ENCODE data around the gene SLC25A53.

DNA sequence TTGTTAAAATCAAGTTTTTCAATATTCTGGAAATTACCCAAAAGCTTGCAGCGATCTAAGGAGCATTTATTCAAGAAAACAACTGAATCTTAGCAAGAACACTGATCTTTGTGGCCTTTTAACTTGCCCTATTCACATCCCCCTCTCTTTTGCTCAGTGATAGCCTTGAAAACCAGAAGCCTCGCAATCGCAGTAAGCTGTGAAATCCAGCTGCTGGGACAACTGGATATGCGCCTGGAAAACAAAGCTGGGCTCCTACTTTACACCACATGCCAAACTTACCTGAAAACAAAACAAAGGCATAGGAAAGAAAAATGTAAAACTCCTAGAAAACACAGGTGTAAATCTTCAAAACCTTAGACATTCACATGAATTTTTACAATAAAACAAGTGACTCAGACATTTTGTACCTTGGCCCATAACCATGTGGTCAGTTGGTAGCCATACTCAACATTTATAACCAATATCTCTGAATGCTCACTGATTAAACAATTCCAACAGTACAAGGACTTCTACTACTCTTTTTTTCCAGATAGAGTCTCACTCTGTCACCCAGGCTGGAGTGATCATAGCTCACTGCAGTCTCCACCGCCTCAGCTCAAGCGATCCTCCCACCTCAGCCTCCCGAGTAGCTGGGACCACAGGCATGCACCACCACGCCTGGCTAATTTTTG lies 15.6 kb downstream of the SLC25A53 start:
- TF ChIP-seq CTCF (IDR thresholded peaks at IDR 0.05) (no peak), POLR2A (IDR thresholded peaks at IDR 0.05) (no peak)

All from heart left ventricle (tissue), 13 donors.